Thoracic aorta (tissue), 2 donors: Measurements from ENCODE around the gene ALG1L2. TPM values are rescaled to one million over a fixed set of nuclear protein-coding genes. Genes with fewer than 3 reads are reported as not detected.
A peak's percentile ranks its signal among the peaks of the same experiment; 100 is the strongest.
"Not testable (repeated sequence)": the region's sequence is repeated elsewhere in the genome, so short reads cannot be mapped to it uniquely, and the experiment has no call there.

Experiments used
- ATAC-seq: fragments of 150-250 bp; one replicate; pipeline ENCODE4 v1.8.0; 2017; ENCODE audit warnings: low read depth; ENCODE audit not compliant: insufficient number of reproducible peaks, low FRiP score
- DNase-seq: peaks from one replicate; pipeline ENCODE4 v3.0.0-alpha.2; 2020; ENCODE audit warnings: low spot score
- H3K27ac ChIP-seq, 2 donors: fragments of 200-600 bp; sonication (generic); 1 replicate in 1 of 2; 2 replicates in 1 of 2; pipeline ENCODE4 v1.5.1; 2016; ENCODE audit warnings: mild to moderate bottlenecking in 2 of 2, moderate library complexity in 2 of 2
- H3K27me3 ChIP-seq: fragments of 200-600 bp; sonication (generic); replicated peaks from 2 replicates; pipeline ENCODE4 v1.6.0; 2016; ENCODE audit warnings: mild to moderate bottlenecking; ENCODE audit not compliant: insufficient read depth
- H3K36me3 ChIP-seq: fragments of 200-600 bp; sonication (generic); one replicate; pipeline ENCODE4 v1.5.1; 2016
- H3K4me1 ChIP-seq, 2 donors: fragments of 200-600 bp; sonication (generic); 1 replicate in 1 of 2; 2 replicates in 1 of 2; pipeline versions ENCODE4 v1.5.1 to v1.6.0; 2016; ENCODE audit warnings: low read depth in 2 of 2, mild to moderate bottlenecking in 1 of 2; ENCODE audit not compliant: control insufficient read depth in 1 of 2
- H3K4me3 ChIP-seq: fragments of 200-600 bp; sonication (generic); 2 replicates; pipeline ENCODE4 v1.5.1; 2016; ENCODE audit warnings: mild to moderate bottlenecking
- H3K9me3 ChIP-seq: fragments of 200-600 bp; sonication (generic); 2 replicates; pipeline ENCODE4 v1.5.1; 2016
- CTCF ChIP-seq: fragments of 200-600 bp; sonication (generic); IDR thresholded peaks from one replicate; pipeline ENCODE4 v1.5.1; 2019; ENCODE audit warnings: antibody characterized with exemption
- total RNA-seq, 2 donors: library from RNA; depleted of rRNA; stranded (reverse); fragments of >200 nt; gene quantifications; one replicate each; pipeline versions ENCODE4 v1.1.0 to v1.2.3, GENCODE V29; 2016

ALG1L2 gene
- total RNA-seq, 2 donors from 2014 or later = not detected

- ATAC-seq = peak; percentile 97
These were observed 29.7 kb downstream of the ALG1L2 start for GRCh38 chr3:130111185-130111864.

DNA sequence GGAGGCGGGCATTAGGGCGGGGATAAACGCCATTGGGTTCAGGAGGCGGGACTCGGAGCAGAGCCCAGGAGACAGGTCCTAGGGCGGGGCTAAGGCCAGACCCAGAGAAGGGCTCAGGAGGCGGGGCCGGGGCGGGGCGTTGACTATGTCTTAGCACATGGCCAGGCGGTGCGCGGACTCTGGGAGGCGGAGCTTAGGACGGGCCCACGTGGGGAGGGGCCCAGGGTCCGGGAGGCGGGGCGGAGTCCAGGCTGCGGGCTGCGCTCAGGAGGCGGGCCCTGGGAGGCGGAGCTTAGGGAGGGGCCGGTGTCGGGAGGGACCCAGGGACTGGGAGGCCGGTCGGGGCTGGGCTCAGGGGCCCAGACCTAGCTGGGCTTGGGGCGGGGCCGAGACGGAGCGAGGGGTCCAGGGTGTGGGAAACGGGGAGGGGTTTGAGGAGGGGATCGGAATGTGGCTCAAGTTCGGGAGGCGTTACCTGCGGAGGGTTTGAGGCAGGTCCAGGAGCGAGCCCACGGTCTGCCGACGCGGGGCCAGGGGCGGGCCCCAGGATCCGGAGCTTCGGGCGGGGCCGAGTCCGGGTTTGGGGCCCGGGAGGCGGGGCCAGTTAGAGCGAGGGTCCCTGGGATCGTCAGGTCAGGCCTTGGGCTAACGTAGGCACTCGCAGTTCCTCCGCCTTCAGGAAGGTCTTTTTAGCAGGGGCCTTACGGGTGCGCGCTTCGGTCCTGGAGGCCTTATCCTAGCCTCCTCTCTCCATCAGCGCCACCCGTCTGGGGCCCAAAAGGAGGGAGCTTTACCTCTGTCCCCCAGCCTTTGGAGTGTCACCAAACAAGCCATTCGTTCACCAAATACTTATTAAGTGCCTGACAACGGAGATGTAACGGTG is 30.5 kb downstream of the ALG1L2 start:
- H3K36me3 ChIP-seq, H3K9me3 ChIP-seq, ATAC-seq, H3K27me3 ChIP-seq: not testable (repeated sequence)
- H3K4me1 ChIP-seq = peaks cover 4 to 18% of the 10 kb centered on the region in 2 donors
- DNase-seq = peak; percentile 99
- peak overlapping the region; percentile 94 for H3K4me3 ChIP-seq
- peak overlapping the region; percentile 79 for H3K27ac ChIP-seq

More at GRCh38 chr3:130111185-130111864, 29.7 kb downstream of the ALG1L2 start:
- Histone ChIP-seq H3K9me3 (no peaks in the 10 kb centered on the region), H3K4me3 (peak overlapping the region; percentile 94), H3K36me3 (no peaks in the 10 kb centered on the region), H3K4me1 (peaks cover 4 to 18% of the 10 kb centered on the region in 2 donors), H3K27me3 (no peaks in the 10 kb centered on the region), H3K27ac (peak overlapping the region; percentile 43 to 57)
- no peak for TF ChIP-seq CTCF
- DNase-seq = peak; percentile 95

- H3K4me3 ChIP-seq = peak overlapping the region; percentile 94
- H3K27ac ChIP-seq = peak overlapping the region; percentile 79
- not testable (repeated sequence) for H3K36me3 ChIP-seq, DNase-seq, ATAC-seq, H3K27me3 ChIP-seq, H3K9me3 ChIP-seq
- H3K4me1 ChIP-seq = peaks cover 4 to 18% of the 10 kb centered on the region in 2 donors
These were observed 31.1 kb downstream of the ALG1L2 start for GRCh38 chr3:130112748-130113073.

DNA sequence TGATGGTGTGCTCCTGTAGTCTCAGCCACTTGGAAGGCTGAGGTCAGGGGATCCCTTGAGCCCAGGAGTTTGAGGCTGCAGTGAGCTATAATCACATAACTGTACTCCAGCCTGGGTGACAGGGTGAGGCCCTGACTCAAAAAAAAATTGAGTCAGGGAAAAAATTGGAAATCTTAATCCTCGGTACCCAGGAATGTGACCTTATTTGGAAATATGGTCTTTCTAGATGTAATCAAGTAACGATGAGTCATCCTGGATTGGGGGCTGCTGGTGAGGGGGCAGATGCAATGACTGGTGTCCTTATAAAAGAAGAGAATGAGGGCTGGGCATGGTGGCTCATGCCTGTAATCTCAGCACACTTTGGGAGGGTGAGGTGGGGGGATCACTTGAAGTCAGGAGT is 33.8 kb downstream of the ALG1L2 start:
- not testable (repeated sequence) for H3K9me3 ChIP-seq, H3K36me3 ChIP-seq, H3K27ac ChIP-seq, H3K4me3 ChIP-seq, H3K27me3 ChIP-seq, ATAC-seq, DNase-seq
- H3K4me1 ChIP-seq = peaks cover 4 to 12% of the 10 kb centered on the region in 2 donors

DNA sequence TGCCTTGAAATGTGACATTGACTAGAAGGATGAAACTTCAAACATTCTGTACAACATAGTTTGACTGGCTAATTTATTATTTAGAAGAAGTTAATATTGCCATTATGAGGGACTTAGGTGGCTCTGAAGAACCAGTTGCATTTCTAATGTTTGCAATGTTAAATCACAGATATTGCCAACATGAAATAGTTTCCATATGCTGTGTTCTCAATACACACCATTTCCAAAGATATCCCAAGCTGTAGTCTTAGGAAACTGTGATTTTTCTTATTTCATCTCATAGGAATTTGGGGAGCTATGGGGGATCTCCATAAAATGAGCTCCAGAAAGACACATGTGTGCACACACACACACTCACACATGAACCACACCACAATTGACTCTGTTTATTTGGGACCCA is 36.3 kb downstream of the ALG1L2 start:
- H3K36me3 ChIP-seq = no peaks in the 10 kb centered on the region
- ATAC-seq (no peak), DNase-seq (no peak)
- no peak overlapping the region for H3K4me3 ChIP-seq
- no peak for TF ChIP-seq CTCF
- no peaks in the 10 kb centered on the region for H3K27me3 ChIP-seq
- no peak overlapping the region for H3K27ac ChIP-seq
- H3K9me3 ChIP-seq = no peaks in the 10 kb centered on the region
- peaks cover 0 to 2% of the 10 kb centered on the region in 2 donors for H3K4me1 ChIP-seq

GRCh38 chr3:130119824-130120223 is 38.2 kb downstream of the ALG1L2 start:
- not testable (repeated sequence) for H3K36me3 ChIP-seq, H3K27ac ChIP-seq

GRCh38 chr3:130120291-130120690 is 38.7 kb downstream of the ALG1L2 start:
- ATAC-seq, DNase-seq, H3K36me3 ChIP-seq, H3K27ac ChIP-seq, H3K4me3 ChIP-seq, H3K9me3 ChIP-seq, H3K4me1 ChIP-seq, H3K27me3 ChIP-seq: not testable (repeated sequence)

More at GRCh38 chr3:130119824-130120223, 38.2 kb downstream of the ALG1L2 start:
- H3K27me3 ChIP-seq, H3K4me1 ChIP-seq, ATAC-seq, H3K9me3 ChIP-seq, H3K4me3 ChIP-seq, DNase-seq: not testable (repeated sequence)

DNA sequence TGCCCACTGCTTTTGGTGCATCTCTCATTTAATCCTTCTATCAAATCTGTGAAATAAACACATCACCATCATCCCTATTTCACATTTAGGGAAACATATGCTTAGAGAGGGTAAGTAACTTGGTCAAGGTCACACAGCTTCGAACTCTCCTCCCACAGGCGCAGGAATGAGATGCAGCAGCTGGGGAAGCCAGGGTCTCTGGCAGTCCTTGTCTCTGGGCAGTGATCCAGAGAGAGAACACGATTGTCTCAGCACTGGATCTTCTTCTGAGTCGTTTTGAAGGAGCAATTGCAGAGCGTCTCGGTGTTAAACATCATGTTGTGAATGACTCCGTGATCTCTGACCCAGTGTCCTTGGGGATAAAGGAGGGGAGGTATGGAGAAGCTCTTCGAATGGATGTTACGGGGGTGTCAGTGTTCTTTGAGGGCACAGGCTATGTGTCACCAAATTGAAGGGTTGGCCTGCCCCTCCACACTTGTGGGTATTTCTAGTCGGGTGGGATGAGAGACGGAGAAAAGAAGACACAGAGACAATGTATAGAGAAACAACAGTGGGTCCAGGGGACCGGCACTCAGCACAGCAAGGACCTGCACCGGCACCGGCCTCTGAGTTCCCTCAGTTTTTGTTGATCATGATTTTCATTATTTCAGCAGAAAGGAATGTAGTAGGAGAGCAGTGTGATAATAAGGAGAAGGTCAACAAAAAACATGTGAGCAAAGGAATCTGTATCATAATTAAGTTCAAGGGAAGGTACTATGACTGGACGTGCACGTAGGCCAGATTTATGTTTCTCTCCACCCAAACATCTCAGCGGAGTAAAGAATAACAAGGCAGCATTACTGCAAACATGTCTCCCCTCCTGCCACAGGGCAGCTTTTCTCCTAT is 41.5 kb downstream of the ALG1L2 start:
- H3K27ac ChIP-seq, H3K36me3 ChIP-seq, DNase-seq, H3K9me3 ChIP-seq, H3K27me3 ChIP-seq, ATAC-seq, H3K4me1 ChIP-seq, H3K4me3 ChIP-seq: not testable (repeated sequence)

DNA sequence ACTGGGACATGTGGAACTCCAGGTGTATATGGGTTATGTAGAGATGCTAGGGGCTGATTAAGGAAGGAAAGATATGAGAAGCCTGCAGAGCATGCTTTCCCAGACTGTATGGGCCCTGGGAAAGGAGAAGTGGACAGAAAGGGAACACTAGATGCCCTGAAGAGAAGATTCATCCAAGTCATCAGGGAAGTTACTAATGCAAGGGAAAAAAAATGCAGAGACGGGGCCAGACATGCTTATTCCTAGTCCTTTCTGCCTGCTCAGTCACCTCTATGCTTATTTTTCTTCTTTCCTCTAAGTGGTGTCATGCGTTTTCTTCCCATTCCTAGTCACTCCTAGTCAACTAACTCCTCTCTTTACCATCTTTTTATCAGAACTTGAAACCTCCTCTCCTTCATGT is 43.8 kb downstream of the ALG1L2 start:
- not testable (repeated sequence) for H3K27me3 ChIP-seq, H3K4me3 ChIP-seq, H3K9me3 ChIP-seq, H3K4me1 ChIP-seq, H3K36me3 ChIP-seq, ATAC-seq, H3K27ac ChIP-seq, DNase-seq

DNA sequence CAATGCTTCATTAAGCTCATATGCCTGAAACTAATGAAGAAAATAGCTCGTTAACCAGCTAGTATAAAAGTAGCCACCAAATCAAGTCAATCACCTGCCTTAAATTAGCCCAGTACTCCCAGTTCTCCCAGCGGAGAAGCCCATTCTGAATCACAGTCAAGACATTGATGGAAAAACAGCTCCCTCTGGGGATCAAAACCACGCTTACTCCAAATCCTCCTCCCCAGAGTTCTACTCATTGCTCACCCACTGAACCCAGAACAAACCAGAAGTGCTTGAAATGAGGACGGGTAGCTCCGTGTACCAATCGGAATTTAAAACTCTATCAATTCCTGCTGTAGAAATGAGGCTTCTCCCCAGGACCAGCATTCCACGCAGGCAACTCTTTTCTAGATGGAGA is 54.7 kb downstream of the ALG1L2 start:
- H3K36me3 ChIP-seq, H3K9me3 ChIP-seq: not testable (repeated sequence)

More for the DNA sequence above, 54.7 kb downstream of the ALG1L2 start:
- not testable (repeated sequence) for H3K4me1 ChIP-seq, ATAC-seq, DNase-seq, H3K27me3 ChIP-seq, H3K27ac ChIP-seq, H3K4me3 ChIP-seq
